GM12872 (cell line): Measurements from ENCODE around the gene UGT1A1.

ENCODE experiments used
- CTCF ChIP-seq: IDR thresholded peaks from 3 replicates; pipeline ENCODE4 v1.5.1; 2011; ENCODE audit warnings: low read depth, mild to moderate bottlenecking, low read length, moderate library complexity; ENCODE audit not compliant: insufficient read depth

The UGT1A1 gene

GRCh38 chr2:233811732-233812131, 51.7 kb downstream of the UGT1A1 start:
- no peak for TF ChIP-seq CTCF

DNA sequence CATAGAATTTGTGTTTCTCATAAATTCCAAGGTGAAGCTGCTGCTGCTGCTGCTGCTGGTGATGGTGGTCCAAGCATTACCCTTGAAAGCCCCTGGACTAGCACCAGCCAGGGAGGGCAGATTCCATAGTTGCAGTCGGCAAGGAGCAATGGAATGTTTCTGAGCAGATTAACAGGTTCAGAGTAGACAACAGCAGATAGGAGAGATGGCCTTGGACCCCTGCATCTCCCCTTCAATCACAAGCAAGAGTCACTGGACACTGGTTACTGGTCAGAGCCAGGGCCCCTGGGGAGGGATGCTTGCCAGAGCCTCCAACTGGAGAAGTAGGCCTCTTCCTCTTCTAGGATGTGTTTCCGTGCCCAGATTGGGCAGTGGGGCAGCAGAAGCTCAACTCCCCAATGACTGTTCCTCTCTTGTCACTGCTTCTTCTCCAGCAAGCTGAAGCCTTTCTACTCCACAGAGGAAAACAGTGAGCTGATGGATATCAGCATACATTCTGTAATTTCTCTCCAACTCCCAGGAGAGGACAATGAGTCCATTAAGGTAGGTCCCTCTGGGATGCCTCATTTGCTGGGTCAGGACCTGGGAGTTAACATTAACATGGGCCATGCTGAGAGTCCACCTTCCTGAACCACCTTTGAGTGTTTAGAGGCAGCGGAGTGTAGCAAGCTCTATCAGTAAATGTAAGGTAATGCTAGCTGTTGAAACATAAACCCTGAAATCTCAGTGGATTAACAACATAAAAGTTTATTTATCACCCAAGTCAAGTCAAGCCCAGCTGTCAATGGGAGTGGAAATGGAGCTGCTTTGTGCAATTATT, 53.4 kb downstream of the UGT1A1 start:
- TF ChIP-seq CTCF = no peak

DNA sequence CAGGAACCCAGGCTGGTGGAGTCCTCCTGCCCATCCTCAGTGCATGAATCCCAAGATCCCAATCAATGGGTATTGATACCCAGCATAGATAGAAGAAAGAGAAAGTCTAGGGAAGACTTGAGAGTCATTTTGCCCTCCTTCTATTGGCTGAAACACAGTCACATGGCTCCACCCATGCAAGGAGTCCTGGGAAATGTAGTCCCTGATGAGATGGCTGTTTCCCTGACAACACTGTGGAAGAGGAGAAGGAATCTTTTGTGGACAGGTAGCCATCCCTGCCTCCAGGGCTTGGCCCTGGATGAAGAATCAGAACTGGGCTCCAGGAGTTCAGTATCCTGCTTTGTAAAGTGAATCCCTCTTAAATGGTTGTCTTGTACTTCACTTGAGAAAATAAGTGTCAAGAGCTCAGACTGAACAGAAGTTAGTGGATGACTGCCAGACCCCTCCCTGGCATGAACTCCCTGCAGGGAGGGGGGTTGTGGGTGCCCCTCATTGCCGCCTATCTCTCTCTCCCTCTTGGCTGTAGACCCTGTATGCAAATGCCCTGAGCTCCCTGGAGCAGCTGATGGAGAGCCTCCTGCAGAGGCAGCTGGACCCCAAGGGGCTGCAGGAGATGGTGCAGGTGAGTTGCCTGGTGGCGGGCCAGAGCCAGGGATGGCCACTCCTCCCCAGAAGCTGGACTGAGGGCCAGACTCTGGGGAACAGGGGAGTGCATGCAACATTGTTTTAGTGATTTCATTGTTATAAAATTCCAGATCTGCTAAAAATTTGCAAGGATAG, 54.2 kb downstream of the UGT1A1 start:
- TF ChIP-seq CTCF = no peak

- TF ChIP-seq CTCF = no peak
Observed at GRCh38 chr2:233815861-233816260, 55.8 kb downstream of the UGT1A1 start.

DNA sequence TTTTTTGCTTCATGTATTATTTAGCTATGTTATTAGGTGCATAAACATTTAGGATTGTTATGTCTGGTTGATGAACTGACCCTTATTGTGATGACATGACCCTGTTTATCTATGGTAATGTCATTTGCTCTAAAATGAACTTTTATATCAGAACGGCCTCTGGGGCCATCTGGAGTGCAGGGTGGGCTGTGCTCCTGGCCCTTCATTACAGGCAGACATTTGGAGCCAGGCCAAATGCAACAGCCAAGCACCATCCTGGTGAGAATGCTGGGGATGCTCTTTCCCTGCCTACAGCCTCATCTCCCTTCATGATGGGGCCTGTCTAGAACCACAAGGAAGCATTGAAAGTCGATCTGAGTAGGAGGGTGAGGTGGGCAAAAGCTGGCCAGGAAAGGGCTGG, 56.3 kb downstream of the UGT1A1 start:
- TF ChIP-seq CTCF = no peak

DNA sequence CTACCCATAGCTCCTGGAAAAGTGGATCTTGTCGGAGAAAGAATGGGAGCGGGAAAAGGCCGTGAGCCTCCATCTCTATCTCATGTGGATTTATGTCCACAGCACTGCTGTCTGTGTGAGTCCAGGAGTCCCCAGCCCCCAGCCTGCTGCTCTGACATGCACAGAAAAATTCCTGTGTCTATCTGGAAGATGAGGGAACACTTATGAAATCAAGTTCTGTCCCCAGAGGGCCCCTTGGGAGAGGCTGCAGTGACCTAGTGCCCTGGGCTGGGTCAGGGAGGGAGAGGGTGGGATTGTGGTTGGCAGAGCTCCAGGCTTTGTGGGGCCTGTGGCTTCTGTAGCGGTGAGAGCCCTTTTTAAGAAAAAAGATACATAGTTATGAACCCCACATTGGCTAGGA, 56.7 kb downstream of the UGT1A1 start:
- no peak for TF ChIP-seq CTCF

DNA sequence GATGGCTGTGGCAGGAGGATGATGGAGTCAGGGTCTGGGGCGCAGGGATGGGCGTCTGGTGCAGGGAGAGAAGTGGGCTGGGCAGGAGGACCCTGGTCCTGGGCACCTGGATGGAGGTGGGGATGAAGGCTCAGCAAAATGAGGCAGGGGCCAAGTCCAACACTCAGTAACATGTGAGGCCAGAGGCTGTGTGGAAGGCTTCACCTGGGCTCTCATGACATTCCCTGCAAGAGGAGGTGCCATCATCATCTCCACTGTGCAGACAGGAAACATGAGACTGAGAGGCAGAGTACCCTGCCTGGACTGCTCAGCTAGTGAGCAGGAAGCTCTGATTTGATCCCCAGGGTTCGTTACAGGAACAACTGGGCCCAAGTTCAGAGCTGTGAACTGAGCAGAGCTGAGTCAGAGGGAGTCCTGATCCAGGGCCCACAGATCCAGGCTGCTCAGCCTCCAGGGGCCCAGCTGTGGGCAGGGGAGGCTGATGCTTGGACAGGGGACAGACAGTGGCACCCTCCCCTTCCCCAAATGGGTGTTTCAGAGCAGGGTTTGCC, 57.4 kb downstream of the UGT1A1 start:
- TF ChIP-seq CTCF = no peak
